KMS-11 (cell line): Measurements from ENCODE around the gene SCN3A.

ENCODE experiments used
- H2AFZ ChIP-seq: fragments of 200-600 bp; sonication (generic); 2 replicates; pipeline ENCODE4 v1.6.1; 2016; ENCODE audit warnings: antibody characterized with exemption, mixed run types, low read depth
- H3K27ac ChIP-seq: fragments of 200-600 bp; sonication (generic); 2 replicates; pipeline ENCODE4 v1.6.1; 2016; ENCODE audit warnings: mild to moderate bottlenecking, mixed run types
- H3K27me3 ChIP-seq: fragments of 200-600 bp; sonication (generic); 2 replicates; pipeline ENCODE4 v1.6.1; 2017; ENCODE audit warnings: mild to moderate bottlenecking, low read depth, mixed run types, moderate library complexity; ENCODE audit not compliant: insufficient read depth
- H3K36me3 ChIP-seq: fragments of 200-600 bp; sonication (generic); 2 replicates; pipeline ENCODE4 v1.6.1; 2017; ENCODE audit warnings: mild to moderate bottlenecking, mixed run types; ENCODE audit not compliant: insufficient read depth
- H3K4me1 ChIP-seq: fragments of 200-600 bp; sonication (generic); 2 replicates; pipeline ENCODE4 v1.6.1; 2016; ENCODE audit warnings: mild to moderate bottlenecking, low read depth, mixed run types; ENCODE audit not compliant: poor library complexity, severe bottlenecking
- H3K4me2 ChIP-seq: fragments of 200-600 bp; sonication (generic); 2 replicates; pipeline ENCODE4 v1.7.0; 2016; ENCODE audit warnings: mild to moderate bottlenecking, mixed run types
- H3K4me3 ChIP-seq: fragments of 200-600 bp; sonication (generic); IDR thresholded peaks from 2 replicates; pipeline ENCODE4 v1.6.1; 2017; ENCODE audit warnings: low read depth, low read length, mixed read lengths; ENCODE audit not compliant: insufficient read depth
- H3K79me2 ChIP-seq: fragments of 200-600 bp; sonication (generic); 2 replicates; pipeline ENCODE4 v1.6.1; 2016; ENCODE audit warnings: low read depth, mixed run types; ENCODE audit not compliant: insufficient read depth
- H3K9ac ChIP-seq: fragments of 200-600 bp; sonication (generic); 2 replicates; pipeline ENCODE4 v1.6.1; 2016; ENCODE audit warnings: mild to moderate bottlenecking, mixed run types
- H4K20me1 ChIP-seq: fragments of 200-600 bp; sonication (generic); 2 replicates; pipeline ENCODE4 v1.6.1; 2016; ENCODE audit warnings: mild to moderate bottlenecking, mixed run types; ENCODE audit not compliant: insufficient read depth
- CTCF ChIP-seq: fragments of 200-600 bp; sonication (generic); conservative IDR thresholded peaks from 2 replicates; pipeline ENCODE4 v1.6.1; 2017; ENCODE audit warnings: low read depth, mild to moderate bottlenecking, antibody characterized with exemption, low read length, moderate library complexity, mixed read lengths

SCN3A gene

GRCh38 chr2:165192729-165193128 is 11.1 kb downstream of the SCN3A start:
- H3K4me2 ChIP-seq, result 0 out of 2 replicates have a peak overlapping the region, but pooled peaks have one; percentile 2
- TF ChIP-seq CTCF, result no peak
- no peak overlapping the region for H3K4me3 ChIP-seq
- no peak overlapping the region for H3K9ac ChIP-seq
- H3K4me1 ChIP-seq, result peaks cover 38% of the 10 kb centered on the region
- H3K36me3 ChIP-seq, result no peaks in the 10 kb centered on the region
- no peaks in the 10 kb centered on the region for H3K79me2 ChIP-seq
- H4K20me1 ChIP-seq, result no peaks in the 10 kb centered on the region
- H3K27ac ChIP-seq, result no peak overlapping the region
- H2AFZ ChIP-seq, result no peak overlapping the region
- H3K27me3 ChIP-seq, result no peaks in the 10 kb centered on the region

- Histone ChIP-seq H2AFZ (no peak overlapping the region), H3K79me2 (no peaks in the 10 kb centered on the region), H3K9ac (no peak overlapping the region), H3K36me3 (no peaks in the 10 kb centered on the region), H3K4me2 (no peak overlapping the region), H3K4me1 (peaks cover 38% of the 10 kb centered on the region), H3K27ac (no peak overlapping the region), H3K27me3 (no peaks in the 10 kb centered on the region), H3K4me3 (no peak overlapping the region), H4K20me1 (no peaks in the 10 kb centered on the region)
- TF ChIP-seq CTCF, result no peak
Measured at GRCh38 chr2:165191096-165191728, 12.6 kb downstream of the SCN3A start.

GRCh38 chr2:165185633-165186032 is 18.2 kb downstream of the SCN3A start:
- H2AFZ ChIP-seq, result no peak overlapping the region
- no peaks in the 10 kb centered on the region for H3K36me3 ChIP-seq
- TF ChIP-seq CTCF, result no peak
- no peak overlapping the region for H3K27ac ChIP-seq
- H3K9ac ChIP-seq, result no peak overlapping the region
- no peaks in the 10 kb centered on the region for H3K27me3 ChIP-seq
- peaks cover 14% of the 10 kb centered on the region for H3K4me1 ChIP-seq
- H3K4me2 ChIP-seq, result no peak overlapping the region
- no peak overlapping the region for H3K4me3 ChIP-seq
- H4K20me1 ChIP-seq, result no peaks in the 10 kb centered on the region
- H3K79me2 ChIP-seq, result no peaks in the 10 kb centered on the region

GRCh38 chr2:165182029-165182428 is 21.8 kb downstream of the SCN3A start:
- no peak overlapping the region for H3K27ac ChIP-seq
- no peak overlapping the region for H2AFZ ChIP-seq
- no peaks in the 10 kb centered on the region for H4K20me1 ChIP-seq

More at GRCh38 chr2:165182029-165182428, 21.8 kb downstream of the SCN3A start:
- H3K9ac ChIP-seq, result no peak overlapping the region
- TF ChIP-seq CTCF, result no peak
- no peaks in the 10 kb centered on the region for H3K4me1 ChIP-seq
- H3K36me3 ChIP-seq, result no peaks in the 10 kb centered on the region
- no peaks in the 10 kb centered on the region for H3K79me2 ChIP-seq
- H3K4me3 ChIP-seq, result no peak overlapping the region
- H3K4me2 ChIP-seq, result no peak overlapping the region
- H3K27me3 ChIP-seq, result no peaks in the 10 kb centered on the region
